MM.1S (cell line): ENCODE results near the gene RGS6.

Experiments
- EZH2 ChIP-seq: fragments of 300-600 bp; sonication (generic); optimal IDR thresholded peaks from 2 replicates; pipeline ENCODE3; 2017; ENCODE audit warnings: low read depth, mild to moderate bottlenecking, antibody characterized with exemption, low read length, mixed read lengths
- EZH2phosphoT487 ChIP-seq: fragments of 300-600 bp; sonication (generic); IDR thresholded peaks from 2 replicates; pipeline ENCODE4 v1.6.1; 2018; ENCODE audit warnings: antibody characterized with exemption, low read length
- TF ChIP-seq, protein P1 (sequence below): fragments of 300-600 bp; sonication (generic); IDR thresholded peaks from 2 replicates; pipeline ENCODE4 v1.5.1; 2016; ENCODE audit warnings: antibody characterized with exemption, low read length, mixed read lengths

DNA sequence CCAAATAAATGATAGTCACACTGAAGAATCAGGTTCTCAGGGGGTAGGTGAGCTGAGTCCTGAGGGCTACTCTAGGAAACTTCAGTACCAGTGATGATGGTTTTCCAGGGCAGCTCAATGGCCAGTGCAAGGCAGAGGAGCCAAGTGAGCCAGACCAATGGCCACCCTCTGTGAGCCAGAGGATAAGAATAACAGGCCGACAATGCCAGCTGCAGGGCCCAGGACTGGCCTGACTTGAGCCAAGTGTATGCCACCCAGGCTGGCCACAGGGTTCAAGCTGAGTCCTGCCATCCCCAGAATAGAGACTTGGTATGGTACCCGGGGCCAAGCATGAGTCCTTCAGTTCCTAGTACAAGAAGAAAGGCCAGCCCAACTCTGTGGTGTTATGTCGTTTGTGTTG is 606.2 kb downstream of the RGS6 start:
- TF ChIP-seq, protein P1, sequence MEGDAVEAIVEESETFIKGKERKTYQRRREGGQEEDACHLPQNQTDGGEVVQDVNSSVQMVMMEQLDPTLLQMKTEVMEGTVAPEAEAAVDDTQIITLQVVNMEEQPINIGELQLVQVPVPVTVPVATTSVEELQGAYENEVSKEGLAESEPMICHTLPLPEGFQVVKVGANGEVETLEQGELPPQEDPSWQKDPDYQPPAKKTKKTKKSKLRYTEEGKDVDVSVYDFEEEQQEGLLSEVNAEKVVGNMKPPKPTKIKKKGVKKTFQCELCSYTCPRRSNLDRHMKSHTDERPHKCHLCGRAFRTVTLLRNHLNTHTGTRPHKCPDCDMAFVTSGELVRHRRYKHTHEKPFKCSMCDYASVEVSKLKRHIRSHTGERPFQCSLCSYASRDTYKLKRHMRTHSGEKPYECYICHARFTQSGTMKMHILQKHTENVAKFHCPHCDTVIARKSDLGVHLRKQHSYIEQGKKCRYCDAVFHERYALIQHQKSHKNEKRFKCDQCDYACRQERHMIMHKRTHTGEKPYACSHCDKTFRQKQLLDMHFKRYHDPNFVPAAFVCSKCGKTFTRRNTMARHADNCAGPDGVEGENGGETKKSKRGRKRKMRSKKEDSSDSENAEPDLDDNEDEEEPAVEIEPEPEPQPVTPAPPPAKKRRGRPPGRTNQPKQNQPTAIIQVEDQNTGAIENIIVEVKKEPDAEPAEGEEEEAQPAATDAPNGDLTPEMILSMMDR = no peak
- no peak for TF ChIP-seq EZH2
- TF ChIP-seq EZH2phosphoT487 = no peak
